Measurements from ENCODE around the gene API5. TPM values are rescaled to one million over a fixed set of nuclear protein-coding genes. Genes with fewer than 3 reads are reported as not detected.

The API5 gene
- polyA plus RNA-seq, 4 donors: 43.8 to 95.7 (median 48.2) TPM

DNA sequence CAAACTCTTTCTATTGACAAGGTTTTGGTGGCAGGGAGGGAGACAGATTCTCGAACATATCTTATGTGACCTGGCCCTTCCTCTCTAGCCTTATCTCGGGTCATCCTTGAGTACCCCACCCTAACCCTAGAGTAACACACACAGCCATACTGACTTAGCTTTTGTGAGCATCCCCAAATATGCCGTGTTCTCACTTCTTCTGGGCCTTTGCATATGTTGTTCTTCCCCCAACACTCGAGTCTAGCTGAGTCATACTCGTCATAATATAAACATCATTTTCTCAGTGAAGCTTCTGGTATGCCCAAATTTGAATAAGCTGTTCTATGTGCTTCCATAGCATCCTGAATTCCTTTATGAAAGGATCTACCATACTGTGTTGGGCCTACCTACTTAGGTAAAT is 54.9 kb downstream of the API5 start:
- no peaks in the 10 kb centered on the region for H3K9me3 ChIP-seq (ENCODE audit: control insufficient read depth in 2 of 2, insufficient read depth in 1 of 2, low read depth in 1 of 2, low read length in 1 of 2)
- WGBS, 3 donors: 69 to 83% (median 83%) methylated on average over 5 of the region's 5 CpGs
- H3K4me3 ChIP-seq (ENCODE audit: low read depth in 1 of 3, low read length in 3 of 3): no peak overlapping the region
- H3K36me3 ChIP-seq (ENCODE audit: control insufficient read depth in 3 of 3, insufficient read depth in 2 of 3, low read depth in 1 of 3, low read length in 3 of 3): peaks cover 1 to 22% (median 5%) of the 10 kb centered on the region in 3 donors
- no peaks in the 10 kb centered on the region for H3K27me3 ChIP-seq (ENCODE audit: control insufficient read depth in 3 of 3, insufficient read depth in 3 of 3, low read length in 3 of 3)
- H3K27ac ChIP-seq (ENCODE audit: low read depth in 1 of 3, low read length in 2 of 3): no peak overlapping the region
- peaks cover 0 to 10% (median 0%) of the 10 kb centered on the region in 3 donors for H3K4me1 ChIP-seq (ENCODE audit: control insufficient read depth in 3 of 3, insufficient read depth in 2 of 3, low read depth in 1 of 3, low read length in 2 of 3)
- FAIRE-seq (no peak), DNase-seq (no peak)

DNA sequence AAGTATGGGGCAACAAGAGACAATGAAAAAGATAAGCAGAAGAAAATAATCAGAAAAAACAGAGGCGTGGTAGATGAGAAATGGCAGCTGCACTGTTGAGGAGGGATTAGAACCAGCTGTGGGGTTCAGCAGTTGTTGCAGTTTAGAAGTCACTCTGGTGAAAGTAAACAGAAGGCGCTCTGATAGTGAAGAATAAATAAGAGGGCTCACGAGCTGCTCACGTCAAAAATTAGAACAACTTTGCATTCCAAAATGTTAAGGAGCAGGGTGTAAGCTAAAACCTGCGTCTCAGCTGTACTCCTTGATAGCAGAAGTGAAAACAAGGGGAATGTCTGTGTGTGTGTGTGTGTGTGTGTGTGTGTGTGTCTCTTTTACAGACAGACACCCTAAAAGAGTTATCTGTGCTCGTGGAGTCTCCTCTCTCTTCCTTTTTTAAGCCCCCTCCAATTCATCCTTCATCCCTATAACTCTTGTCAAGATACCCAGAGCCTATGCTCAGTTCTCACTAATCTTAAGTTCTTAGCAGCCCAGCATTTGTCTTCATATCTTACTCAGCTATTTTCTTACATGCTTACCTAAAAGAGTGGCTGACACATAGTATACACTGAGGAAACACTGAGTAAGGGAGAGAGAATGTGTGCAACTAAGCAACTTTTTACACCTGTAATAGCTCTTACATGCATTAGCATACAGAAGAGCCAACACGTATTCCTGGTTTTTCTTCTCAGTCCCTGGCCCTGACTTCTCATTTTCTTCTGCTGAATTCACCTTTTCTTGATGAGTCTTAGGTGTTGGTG is 55.8 kb downstream of the API5 start:
- Histone ChIP-seq H3K4me3 (ENCODE audit: low read depth in 1 of 3, low read length in 3 of 3) (no peak overlapping the region), H3K9me3 (ENCODE audit: control insufficient read depth in 2 of 2, insufficient read depth in 1 of 2, low read depth in 1 of 2, low read length in 1 of 2) (no peaks in the 10 kb centered on the region), H3K36me3 (ENCODE audit: control insufficient read depth in 3 of 3, insufficient read depth in 2 of 3, low read depth in 1 of 3, low read length in 3 of 3) (peaks cover 1 to 25% (median 5%) of the 10 kb centered on the region in 3 donors), H3K27ac (ENCODE audit: low read depth in 1 of 3, low read length in 2 of 3) (peak overlapping the region in 1 of 3 donors; percentile 30), H3K27me3 (ENCODE audit: control insufficient read depth in 3 of 3, insufficient read depth in 3 of 3, low read length in 3 of 3) (no peaks in the 10 kb centered on the region), H3K4me1 (ENCODE audit: control insufficient read depth in 3 of 3, insufficient read depth in 2 of 3, low read depth in 1 of 3, low read length in 2 of 3) (peaks cover 0 to 10% (median 0%) of the 10 kb centered on the region in 3 donors)
- WGBS, 3 donors: 52 to 62% (median 58%) methylated on average over 7 of the region's 7 CpGs
- FAIRE-seq: no peak
- peak in 1 of 2 donors; percentile 9 for DNase-seq

DNA sequence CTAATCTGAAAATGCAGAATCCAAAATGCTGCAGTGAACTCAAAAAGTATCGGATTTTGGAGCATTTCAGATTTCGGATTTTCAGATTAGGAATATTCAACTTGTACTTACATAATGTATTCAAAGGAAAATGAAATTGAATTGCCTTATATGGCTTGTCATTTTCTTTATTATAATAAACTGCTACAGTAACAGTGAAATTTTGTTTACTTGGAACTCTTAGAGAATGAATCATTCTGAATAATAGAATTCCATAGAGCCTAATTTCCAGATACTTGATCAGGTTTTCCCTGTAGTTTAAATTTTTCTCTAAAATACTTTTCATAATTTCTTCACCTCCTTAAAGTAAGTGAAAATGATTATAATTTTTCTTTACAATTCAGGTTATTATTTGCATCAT is 64.3 kb downstream of the API5 start:
- 90 to 94% (median 94%) methylated on average over 2 of the region's 2 CpGs for WGBS, 3 donors

DNA sequence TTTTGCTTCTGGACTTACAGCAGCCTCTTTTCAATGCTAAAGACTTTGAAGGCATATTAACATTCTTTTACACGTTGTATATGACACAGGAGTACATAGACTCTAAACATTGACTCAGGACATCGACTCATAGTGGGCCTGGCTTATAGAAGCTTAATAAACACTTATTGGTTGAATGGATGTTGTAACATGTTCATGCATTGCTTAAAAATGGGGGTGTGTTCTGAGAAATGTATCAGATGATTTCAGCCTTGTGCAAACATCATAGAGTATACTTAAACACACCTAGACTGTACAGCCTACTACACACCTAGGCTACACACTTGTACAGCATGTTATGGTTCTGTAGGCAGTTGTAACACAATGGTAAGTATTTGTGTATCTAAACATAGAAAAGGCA is 64.8 kb downstream of the API5 start:
- H3K4me3 ChIP-seq (ENCODE audit: low read depth in 1 of 3, low read length in 3 of 3): no peak overlapping the region
- peak; percentile 45 to 65 for DNase-seq
- peaks cover 0 to 12% (median 2%) of the 10 kb centered on the region in 3 donors for H3K4me1 ChIP-seq (ENCODE audit: control insufficient read depth in 3 of 3, insufficient read depth in 2 of 3, low read depth in 1 of 3, low read length in 2 of 3)
- no peaks in the 10 kb centered on the region for H3K9me3 ChIP-seq (ENCODE audit: control insufficient read depth in 2 of 2, insufficient read depth in 1 of 2, low read depth in 1 of 2, low read length in 1 of 2)
- WGBS, 3 donors: 30 to 54% (median 47%) methylated on average over 2 of the region's 2 CpGs
- H3K27me3 ChIP-seq (ENCODE audit: control insufficient read depth in 3 of 3, insufficient read depth in 3 of 3, low read length in 3 of 3): no peaks in the 10 kb centered on the region
- H3K27ac ChIP-seq (ENCODE audit: low read depth in 1 of 3, low read length in 2 of 3): no peak overlapping the region
- no peak for FAIRE-seq
- peaks cover 0 to 17% (median 0%) of the 10 kb centered on the region in 3 donors for H3K36me3 ChIP-seq (ENCODE audit: control insufficient read depth in 3 of 3, insufficient read depth in 2 of 3, low read depth in 1 of 3, low read length in 3 of 3)

More for the DNA sequence above, 64.3 kb downstream of the API5 start:
- H3K27me3 ChIP-seq (ENCODE audit: control insufficient read depth in 3 of 3, insufficient read depth in 3 of 3, low read length in 3 of 3): no peaks in the 10 kb centered on the region
- H3K36me3 ChIP-seq (ENCODE audit: control insufficient read depth in 3 of 3, insufficient read depth in 2 of 3, low read depth in 1 of 3, low read length in 3 of 3): peaks cover 0 to 17% (median 3%) of the 10 kb centered on the region in 3 donors
- no peaks in the 10 kb centered on the region for H3K9me3 ChIP-seq (ENCODE audit: control insufficient read depth in 2 of 2, insufficient read depth in 1 of 2, low read depth in 1 of 2, low read length in 1 of 2)
- no peak for DNase-seq
- no peak for FAIRE-seq
- H3K4me1 ChIP-seq (ENCODE audit: control insufficient read depth in 3 of 3, insufficient read depth in 2 of 3, low read depth in 1 of 3, low read length in 2 of 3): peaks cover 0 to 12% (median 2%) of the 10 kb centered on the region in 3 donors
- H3K27ac ChIP-seq (ENCODE audit: low read depth in 1 of 3, low read length in 2 of 3): no peak overlapping the region
- no peak overlapping the region for H3K4me3 ChIP-seq (ENCODE audit: low read depth in 1 of 3, low read length in 3 of 3)

DNA sequence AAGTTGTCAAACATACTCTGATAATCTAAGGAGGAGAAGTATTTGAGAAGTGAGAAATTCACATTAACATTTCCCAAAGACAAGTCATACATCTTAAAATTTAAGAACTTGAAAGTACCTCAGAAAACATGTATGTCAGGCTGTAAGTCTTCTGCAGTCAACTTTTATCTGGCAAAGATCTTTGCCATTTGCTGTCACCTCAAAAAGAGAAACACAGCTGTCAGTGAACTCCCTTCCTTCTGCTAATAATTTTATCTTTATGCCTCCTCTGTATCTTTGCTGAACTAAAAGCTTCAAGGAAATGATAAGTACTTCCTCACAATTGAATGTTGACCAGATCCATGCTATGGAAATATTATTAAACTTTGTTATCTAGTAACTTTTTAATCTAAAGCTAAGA is 65.6 kb downstream of the API5 start:
- Histone ChIP-seq H3K27ac (ENCODE audit: low read depth in 1 of 3, low read length in 2 of 3) (no peak overlapping the region), H3K27me3 (ENCODE audit: control insufficient read depth in 3 of 3, insufficient read depth in 3 of 3, low read length in 3 of 3) (no peaks in the 10 kb centered on the region), H3K36me3 (ENCODE audit: control insufficient read depth in 3 of 3, insufficient read depth in 2 of 3, low read depth in 1 of 3, low read length in 3 of 3) (peaks cover 0 to 12% (median 0%) of the 10 kb centered on the region in 3 donors), H3K4me1 (ENCODE audit: control insufficient read depth in 3 of 3, insufficient read depth in 2 of 3, low read depth in 1 of 3, low read length in 2 of 3) (peaks cover 0 to 12% (median 2%) of the 10 kb centered on the region in 3 donors), H3K4me3 (ENCODE audit: low read depth in 1 of 3, low read length in 3 of 3) (no peak overlapping the region), H3K9me3 (ENCODE audit: control insufficient read depth in 2 of 2, insufficient read depth in 1 of 2, low read depth in 1 of 2, low read length in 1 of 2) (no peaks in the 10 kb centered on the region)
- FAIRE-seq (no peak), DNase-seq (peak in 1 of 2 donors; percentile 13)

DNA sequence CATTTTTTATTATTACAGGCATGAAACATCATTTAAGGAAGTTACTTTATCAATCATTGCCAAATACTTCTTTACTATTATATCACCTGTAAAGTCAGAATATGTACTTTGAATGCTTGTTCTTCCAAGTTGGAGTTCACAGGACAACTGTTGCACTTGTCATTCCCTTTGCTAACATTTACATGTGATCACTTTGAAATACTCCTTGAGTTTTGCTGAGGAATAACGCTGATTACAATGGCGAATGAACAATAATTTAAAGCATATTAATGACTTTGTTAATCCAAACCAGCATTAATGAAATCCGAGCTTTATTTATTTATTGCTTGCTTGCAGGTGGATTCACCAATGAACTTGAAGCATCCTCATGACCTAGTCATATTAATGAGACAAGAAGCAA is 67.1 kb downstream of the API5 start:
- peak overlapping the region in 1 of 3 donors; percentile 25 for H3K27ac ChIP-seq (ENCODE audit: low read depth in 1 of 3, low read length in 2 of 3)
- WGBS, 3 donors: 20 to 68% (median 45%) methylated on average over 3 of the region's 3 CpGs
- H3K4me1 ChIP-seq (ENCODE audit: control insufficient read depth in 3 of 3, insufficient read depth in 2 of 3, low read depth in 1 of 3, low read length in 2 of 3): peaks cover 0 to 12% (median 2%) of the 10 kb centered on the region in 3 donors
- no peaks in the 10 kb centered on the region for H3K27me3 ChIP-seq (ENCODE audit: control insufficient read depth in 3 of 3, insufficient read depth in 3 of 3, low read length in 3 of 3)
- DNase-seq: peak in 1 of 2 donors; percentile 35
- no peaks in the 10 kb centered on the region for H3K9me3 ChIP-seq (ENCODE audit: control insufficient read depth in 2 of 2, insufficient read depth in 1 of 2, low read depth in 1 of 2, low read length in 1 of 2)
- H3K36me3 ChIP-seq (ENCODE audit: control insufficient read depth in 3 of 3, insufficient read depth in 2 of 3, low read depth in 1 of 3, low read length in 3 of 3): peaks cover 0 to 17% (median 0%) of the 10 kb centered on the region in 3 donors
- FAIRE-seq: no peak
- H3K4me3 ChIP-seq (ENCODE audit: low read depth in 1 of 3, low read length in 3 of 3): no peak overlapping the region

DNA sequence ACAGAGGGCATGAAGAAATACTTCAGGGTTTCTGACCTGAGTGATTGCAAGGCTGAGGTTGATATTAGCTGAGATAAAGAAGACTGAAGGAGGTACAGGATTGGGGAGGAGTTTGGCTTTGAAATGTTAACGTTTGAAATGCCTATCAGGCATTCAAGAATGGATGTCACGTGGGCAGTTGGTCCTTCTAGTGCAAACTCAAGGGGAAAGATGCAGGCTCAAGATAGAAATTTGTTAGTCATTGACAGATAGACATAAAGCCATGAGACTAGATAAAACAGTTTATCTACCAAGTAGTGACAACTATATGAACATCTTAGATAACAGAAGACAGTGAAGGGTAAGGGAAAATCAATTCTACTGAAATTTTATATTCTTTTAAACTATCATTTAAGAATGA is 70.0 kb downstream of the API5 start:
- no peak overlapping the region for H3K4me3 ChIP-seq (ENCODE audit: low read depth in 1 of 3, low read length in 3 of 3)
- no peak overlapping the region for H3K27ac ChIP-seq (ENCODE audit: low read depth in 1 of 3, low read length in 2 of 3)
- DNase-seq (no peak), FAIRE-seq (no peak)
- H3K36me3 ChIP-seq (ENCODE audit: control insufficient read depth in 3 of 3, insufficient read depth in 2 of 3, low read depth in 1 of 3, low read length in 3 of 3): peaks cover 0 to 20% (median 2%) of the 10 kb centered on the region in 3 donors
- H3K27me3 ChIP-seq (ENCODE audit: control insufficient read depth in 3 of 3, insufficient read depth in 3 of 3, low read length in 3 of 3): no peaks in the 10 kb centered on the region
- H3K4me1 ChIP-seq (ENCODE audit: control insufficient read depth in 3 of 3, insufficient read depth in 2 of 3, low read depth in 1 of 3, low read length in 2 of 3): peaks cover 0 to 8% (median 2%) of the 10 kb centered on the region in 3 donors
- H3K9me3 ChIP-seq (ENCODE audit: control insufficient read depth in 2 of 2, insufficient read depth in 1 of 2, low read depth in 1 of 2, low read length in 1 of 2): no peaks in the 10 kb centered on the region
- 73 to 78% (median 77%) methylated on average over 2 of the region's 2 CpGs for WGBS, 3 donors

DNA sequence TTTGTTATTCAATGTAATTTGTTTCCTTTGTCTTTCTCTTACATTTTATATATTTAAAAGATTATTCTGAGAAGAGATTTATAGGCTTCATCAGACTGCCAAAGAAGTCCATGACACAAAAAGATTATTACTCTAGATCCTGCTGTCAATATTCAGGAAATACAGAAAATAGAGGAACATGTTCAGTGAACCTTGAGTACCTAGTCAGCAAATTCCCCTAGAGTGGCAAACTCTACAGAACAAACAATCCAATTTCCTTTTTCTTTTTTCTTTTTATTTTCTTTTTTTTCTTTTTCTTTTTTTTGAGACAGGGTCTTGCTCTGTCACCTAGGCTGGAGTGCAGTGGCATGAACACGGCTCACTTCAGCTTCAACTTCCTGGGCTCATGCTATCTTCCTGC is 70.8 kb downstream of the API5 start:
- H3K27me3 ChIP-seq (ENCODE audit: control insufficient read depth in 3 of 3, insufficient read depth in 3 of 3, low read length in 3 of 3): no peaks in the 10 kb centered on the region
- no peak overlapping the region for H3K4me3 ChIP-seq (ENCODE audit: low read depth in 1 of 3, low read length in 3 of 3)
- no peak overlapping the region for H3K27ac ChIP-seq (ENCODE audit: low read depth in 1 of 3, low read length in 2 of 3)
- no peaks in the 10 kb centered on the region for H3K9me3 ChIP-seq (ENCODE audit: control insufficient read depth in 2 of 2, insufficient read depth in 1 of 2, low read depth in 1 of 2, low read length in 1 of 2)
- WGBS, 3 donors: 93 to 95% (median 95%) methylated on average over 1 of the region's 1 CpG
- FAIRE-seq: no peak
- DNase-seq: no peak
- H3K36me3 ChIP-seq (ENCODE audit: control insufficient read depth in 3 of 3, insufficient read depth in 2 of 3, low read depth in 1 of 3, low read length in 3 of 3): peaks cover 0 to 20% (median 2%) of the 10 kb centered on the region in 3 donors
- peaks cover 0 to 4% (median 2%) of the 10 kb centered on the region in 3 donors for H3K4me1 ChIP-seq (ENCODE audit: control insufficient read depth in 3 of 3, insufficient read depth in 2 of 3, low read depth in 1 of 3, low read length in 2 of 3)
